GM21529 (cell line): ENCODE results near the gene HSPB1.
A peak's percentile ranks its signal among the peaks of the same experiment; 100 is the strongest.
"Not testable (repeated sequence)": the region's sequence is repeated elsewhere in the genome, so short reads cannot be mapped to it uniquely, and the experiment has no call there.

Experiments
- ATAC-seq: cut with Tn5 transposase; IDR thresholded peaks from one replicate; pipeline ENCODE4 v1.9.1; 2021; ENCODE audit not compliant: unreplicated experiment

HSPB1 gene

GRCh38 chr7:76281006-76281705, 21.3 kb upstream of the HSPB1 start:
- no peak for ATAC-seq

DNA sequence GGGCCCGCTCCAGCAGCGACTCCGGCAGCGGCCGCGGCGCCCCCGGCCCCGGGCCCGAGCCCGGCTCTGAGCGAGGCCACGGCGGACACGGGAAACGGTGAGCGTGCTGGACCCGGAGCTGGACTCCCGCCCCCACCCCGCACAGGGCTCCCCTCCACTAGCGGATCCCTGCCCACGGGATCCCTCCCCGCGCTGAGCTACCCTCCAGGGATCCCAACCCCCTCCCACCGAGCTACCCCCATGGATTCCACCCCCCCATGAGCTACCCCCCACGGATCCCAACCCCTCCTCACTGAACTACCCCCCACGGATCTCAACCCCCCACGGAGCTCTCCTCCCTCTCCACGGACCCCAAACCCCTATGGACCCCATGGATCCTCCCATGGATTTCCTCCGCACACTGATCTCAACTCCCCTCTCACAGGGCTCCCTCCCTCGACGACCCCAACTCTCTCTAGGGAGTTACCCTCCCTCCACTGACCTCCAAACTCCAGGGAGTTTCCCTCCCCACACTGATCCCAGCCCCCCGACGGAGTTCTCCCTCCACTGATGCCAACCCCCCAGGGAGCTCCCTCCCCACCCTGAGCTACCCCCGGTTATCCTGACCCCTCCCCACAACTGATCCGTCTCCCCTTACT, 20.6 kb upstream of the HSPB1 start:
- ATAC-seq = no peak

GRCh38 chr7:76282344-76283253, 19.9 kb upstream of the HSPB1 start:
- ATAC-seq = no peak

DNA sequence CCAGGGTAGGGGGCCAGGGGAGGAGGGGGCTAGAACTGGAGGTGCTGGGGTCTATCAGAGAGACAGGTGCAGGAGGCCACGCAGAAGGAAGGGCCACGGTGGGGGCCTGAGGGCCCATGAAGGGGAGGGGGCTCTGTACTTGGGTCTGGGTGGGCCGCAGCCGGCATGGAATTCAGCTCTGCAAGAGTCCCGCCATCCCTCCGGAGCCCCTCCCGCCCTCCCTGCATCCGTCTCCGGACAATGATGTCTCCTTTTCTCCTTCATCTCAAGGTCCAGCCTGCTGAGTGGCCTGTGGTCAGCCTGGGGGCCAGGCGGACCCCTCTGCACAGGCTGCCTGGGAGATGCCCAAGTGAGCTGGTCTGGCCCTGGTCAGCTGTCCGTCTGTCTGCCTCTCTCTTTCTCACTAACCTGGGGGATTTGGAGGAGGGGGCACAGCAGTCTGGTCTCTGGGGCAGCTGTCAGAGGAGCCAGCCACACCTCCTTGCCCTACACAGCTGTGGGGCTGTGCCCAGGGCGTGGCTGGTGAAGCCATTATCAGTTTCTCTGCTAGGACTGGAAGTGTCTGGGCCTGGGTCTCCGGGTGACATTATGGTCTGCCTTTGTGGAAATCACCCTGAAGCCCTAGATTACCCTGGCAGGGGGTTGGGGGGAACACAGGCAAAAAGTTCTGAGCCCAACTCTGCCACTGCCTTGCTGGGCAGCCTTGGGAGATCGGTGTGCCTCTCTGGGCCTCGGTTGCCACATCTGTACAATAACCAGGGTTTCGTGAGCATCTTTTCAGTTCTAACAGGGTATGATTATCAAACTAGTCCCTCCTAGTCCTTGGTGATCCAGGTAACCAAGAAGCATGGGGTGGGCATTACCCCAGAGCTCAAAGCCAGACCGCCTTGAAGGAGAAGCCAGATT, 19.0 kb upstream of the HSPB1 start:
- ATAC-seq = no peak

GRCh38 chr7:76285604-76286374, 16.7 kb upstream of the HSPB1 start:
- ATAC-seq = no peak

GRCh38 chr7:76286842-76287403, 15.6 kb upstream of the HSPB1 start:
- no peak for ATAC-seq

- ATAC-seq = not testable (repeated sequence)
Measured at GRCh38 chr7:76290847-76291350, 11.6 kb upstream of the HSPB1 start.

- peak; percentile 87 for ATAC-seq
Measured at GRCh38 chr7:76291351-76292212, 10.9 kb upstream of the HSPB1 start.

- no peak for ATAC-seq
Measured at GRCh38 chr7:76292213-76292573, 10.3 kb upstream of the HSPB1 start.

DNA sequence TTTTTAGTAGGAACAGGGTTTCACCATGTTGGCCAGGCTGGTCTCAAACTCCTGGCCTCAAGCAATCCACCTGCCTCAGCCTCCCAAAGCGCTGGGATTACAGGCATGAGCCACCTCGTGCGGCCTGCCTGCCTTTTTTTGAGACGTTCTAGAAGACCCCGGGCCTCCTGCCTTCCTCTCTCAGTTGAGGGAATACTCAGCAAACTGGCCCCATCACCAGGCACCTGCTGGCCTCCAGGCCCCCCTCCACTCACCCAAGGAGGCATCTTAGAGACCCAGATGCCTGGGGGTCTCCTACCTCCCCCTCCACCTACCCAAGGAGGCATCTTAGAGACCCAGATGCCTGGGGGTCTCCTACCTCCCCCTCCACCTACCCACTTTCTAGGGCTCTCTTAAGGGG, 9.6 kb upstream of the HSPB1 start:
- not testable (repeated sequence) for ATAC-seq

GRCh38 chr7:76293407-76293901, 9.0 kb upstream of the HSPB1 start:
- no peak for ATAC-seq

- no peak for ATAC-seq
Measured at GRCh38 chr7:76294344-76295024, 8.0 kb upstream of the HSPB1 start.

GRCh38 chr7:76296743-76297740, 5.4 kb upstream of the HSPB1 start:
- no peak for ATAC-seq

- ATAC-seq = no peak
Measured at GRCh38 chr7:76300166-76300731, 2.2 kb upstream of the HSPB1 start.

GRCh38 chr7:76301000-76301399, 1.5 kb upstream of the HSPB1 start:
- ATAC-seq = no peak
